ENCODE measurements around the gene SLAMF8. TPM values are rescaled to one million over a fixed set of nuclear protein-coding genes. Genes with fewer than 3 reads are reported as not detected.

The SLAMF8 gene
- total and polyA plus RNA-seq, 4 donors = 0.28 to 1.6 (median 1.1) TPM

GRCh38 chr1:159795534-159795933 is 31.1 kb upstream of the SLAMF8 start:
- Histone ChIP-seq H3K36me3 (ENCODE audit: control insufficient read depth in 4 of 4, insufficient read depth in 3 of 4, low read depth in 1 of 4, low read length in 3 of 4) (no peaks in the 10 kb centered on the region), H3K27me3 (ENCODE audit: control insufficient read depth in 4 of 4, insufficient read depth in 4 of 4, low read length in 3 of 4) (peaks cover 0 to 2% (median 0%) of the 10 kb centered on the region in 4 donors), H3K4me1 (ENCODE audit: control insufficient read depth in 4 of 4, insufficient read depth in 4 of 4, low read length in 3 of 4) (no peaks in the 10 kb centered on the region), H3K9ac (ENCODE audit: low read depth in 1 of 2, low read length in 2 of 2) (no peak overlapping the region), H3K9me3 (ENCODE audit: control insufficient read depth in 4 of 4, low read length in 3 of 4) (no peaks in the 10 kb centered on the region), H3K27ac (ENCODE audit: low read depth in 1 of 2, low read length in 2 of 2) (no peak overlapping the region), H3K4me3 (ENCODE audit: low read depth in 1 of 3, low read length in 3 of 3) (no peak overlapping the region)
- DNase-seq (ENCODE audit: low spot score) = no peak
- no peak for TF ChIP-seq YY1 (IDR thresholded peaks at IDR 0.05)
- no peak for TF ChIP-seq GABPA (IDR thresholded peaks at IDR 0.05 in 1 of 2, conservative IDR thresholded peaks at IDR 0.05 in 1 of 2)
- TF ChIP-seq HNF4G (IDR thresholded peaks at IDR 0.05) = no peak
- no peak for TF ChIP-seq NR2F2 (IDR thresholded peaks at IDR 0.05)
- no peak for TF ChIP-seq CTCF (IDR thresholded peaks at IDR 0.05; ENCODE audit: low read depth, low read length, missing input control)
- TF ChIP-seq JUND (IDR thresholded peaks at IDR 0.05) = no peak
- no peak for TF ChIP-seq SP1 (IDR thresholded peaks at IDR 0.05)
- TF ChIP-seq REST (IDR thresholded peaks at IDR 0.05) = no peak
- TF ChIP-seq HNF4A (conservative IDR thresholded peaks at IDR 0.05) = no peak
- no peak for TF ChIP-seq TAF1 (conservative IDR thresholded peaks at IDR 0.05)
- no peak for TF ChIP-seq ZBTB33 (IDR thresholded peaks at IDR 0.05)
- TF ChIP-seq RAD21 (IDR thresholded peaks at IDR 0.05) = no peak
- TF ChIP-seq ATF3 (IDR thresholded peaks at IDR 0.05) = no peak
- TF ChIP-seq FOXA1 (IDR thresholded peaks at IDR 0.05) = no peak
- TF ChIP-seq FOXA2 (IDR thresholded peaks at IDR 0.05) = no peak
- TF ChIP-seq MAX (IDR thresholded peaks at IDR 0.05) = no peak
- WGBS = 53% methylated on average over 5 of the region's 5 CpGs

GRCh38 chr1:159798893-159799292 is 27.8 kb upstream of the SLAMF8 start:
- H3K9ac ChIP-seq (ENCODE audit: low read depth in 1 of 2, low read length in 2 of 2) = no peak overlapping the region
- H3K36me3 ChIP-seq (ENCODE audit: control insufficient read depth in 4 of 4, insufficient read depth in 3 of 4, low read depth in 1 of 4, low read length in 3 of 4) = no peaks in the 10 kb centered on the region
- under 1% methylated on average over 2 of the region's 2 CpGs for WGBS
- no peaks in the 10 kb centered on the region for H3K9me3 ChIP-seq (ENCODE audit: control insufficient read depth in 4 of 4, low read length in 3 of 4)
- DNase-seq (ENCODE audit: low spot score) = peak; percentile 40
- peaks cover 0 to 2% (median 0%) of the 10 kb centered on the region in 4 donors for H3K27me3 ChIP-seq (ENCODE audit: control insufficient read depth in 4 of 4, insufficient read depth in 4 of 4, low read length in 3 of 4)
- H3K27ac ChIP-seq (ENCODE audit: low read depth in 1 of 2, low read length in 2 of 2) = no peak overlapping the region
- H3K4me3 ChIP-seq (ENCODE audit: low read depth in 1 of 3, low read length in 3 of 3) = no peak overlapping the region
- no peaks in the 10 kb centered on the region for H3K4me1 ChIP-seq (ENCODE audit: control insufficient read depth in 4 of 4, insufficient read depth in 4 of 4, low read length in 3 of 4)
- peak in 1 of 2 donors; percentile 13 for TF ChIP-seq RXRA (IDR thresholded peaks at IDR 0.05)
- no peak for TF ChIP-seq MAX (IDR thresholded peaks at IDR 0.05)
- no peak for TF ChIP-seq HNF4A (conservative IDR thresholded peaks at IDR 0.05)
- peak; percentile 24 for TF ChIP-seq NR2F2 (IDR thresholded peaks at IDR 0.05)
- TF ChIP-seq ATF3 (IDR thresholded peaks at IDR 0.05) = no peak
- TF ChIP-seq CTCF (IDR thresholded peaks at IDR 0.05; ENCODE audit: low read depth, low read length, missing input control) = peak; percentile 75
- TF ChIP-seq ZBTB33 (IDR thresholded peaks at IDR 0.05) = no peak
- peak; percentile 92 to 93 for TF ChIP-seq RAD21 (IDR thresholded peaks at IDR 0.05)
- TF ChIP-seq HNF4G (IDR thresholded peaks at IDR 0.05) = no peak
